ENCODE results near the gene USP17L28.
"Not testable (repeated sequence)": the region's sequence is repeated elsewhere in the genome, so short reads cannot be mapped to it uniquely, and the experiment has no call there.

DNA sequence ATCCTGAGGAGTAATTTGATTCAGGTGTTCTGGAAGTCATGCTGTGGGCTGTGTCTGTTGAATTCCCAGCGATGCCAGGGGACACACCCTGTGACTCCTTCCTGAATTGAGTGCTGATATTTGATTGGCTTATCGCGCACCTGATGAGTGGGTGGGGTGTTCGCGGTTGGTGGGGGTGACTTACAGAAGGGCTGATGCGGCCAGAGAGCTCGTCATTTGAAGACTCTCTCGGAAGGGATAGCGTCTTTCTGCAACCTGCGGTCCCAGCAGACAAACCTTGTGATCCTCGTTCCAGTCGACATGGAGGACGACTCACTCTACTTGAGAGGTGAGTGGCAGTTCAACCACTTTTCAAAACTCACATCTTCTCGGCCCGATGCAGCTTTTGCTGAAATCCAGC lies at the start of gene USP17L28:
- TF ChIP-seq EZH2 (optimal IDR thresholded peaks at IDR 0.05; ENCODE audit: low read depth, low read length), result not testable (repeated sequence)
- TF ChIP-seq, protein P1, sequence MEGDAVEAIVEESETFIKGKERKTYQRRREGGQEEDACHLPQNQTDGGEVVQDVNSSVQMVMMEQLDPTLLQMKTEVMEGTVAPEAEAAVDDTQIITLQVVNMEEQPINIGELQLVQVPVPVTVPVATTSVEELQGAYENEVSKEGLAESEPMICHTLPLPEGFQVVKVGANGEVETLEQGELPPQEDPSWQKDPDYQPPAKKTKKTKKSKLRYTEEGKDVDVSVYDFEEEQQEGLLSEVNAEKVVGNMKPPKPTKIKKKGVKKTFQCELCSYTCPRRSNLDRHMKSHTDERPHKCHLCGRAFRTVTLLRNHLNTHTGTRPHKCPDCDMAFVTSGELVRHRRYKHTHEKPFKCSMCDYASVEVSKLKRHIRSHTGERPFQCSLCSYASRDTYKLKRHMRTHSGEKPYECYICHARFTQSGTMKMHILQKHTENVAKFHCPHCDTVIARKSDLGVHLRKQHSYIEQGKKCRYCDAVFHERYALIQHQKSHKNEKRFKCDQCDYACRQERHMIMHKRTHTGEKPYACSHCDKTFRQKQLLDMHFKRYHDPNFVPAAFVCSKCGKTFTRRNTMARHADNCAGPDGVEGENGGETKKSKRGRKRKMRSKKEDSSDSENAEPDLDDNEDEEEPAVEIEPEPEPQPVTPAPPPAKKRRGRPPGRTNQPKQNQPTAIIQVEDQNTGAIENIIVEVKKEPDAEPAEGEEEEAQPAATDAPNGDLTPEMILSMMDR (IDR thresholded peaks at IDR 0.05; ENCODE audit: low read length), result not testable (repeated sequence)
